ENCODE measurements around the gene OTUD7B.

Gene OTUD7B

GRCh38 chr1:149927056-149927562, 83.4 kb downstream of the OTUD7B start:
- Mint-ChIP-seq H3K27me3 (no peaks in the 10 kb centered on the region), H3K4me1 (ENCODE audit: low read depth) (peaks cover 44% of the 10 kb centered on the region), H3K27ac (peak overlapping the region; percentile 90), H3K9me3 (no peaks in the 10 kb centered on the region), H3K36me3 (ENCODE audit: low read depth) (peaks cover 51% of the 10 kb centered on the region), H3K4me3 (peak overlapping the region; percentile 96)

DNA sequence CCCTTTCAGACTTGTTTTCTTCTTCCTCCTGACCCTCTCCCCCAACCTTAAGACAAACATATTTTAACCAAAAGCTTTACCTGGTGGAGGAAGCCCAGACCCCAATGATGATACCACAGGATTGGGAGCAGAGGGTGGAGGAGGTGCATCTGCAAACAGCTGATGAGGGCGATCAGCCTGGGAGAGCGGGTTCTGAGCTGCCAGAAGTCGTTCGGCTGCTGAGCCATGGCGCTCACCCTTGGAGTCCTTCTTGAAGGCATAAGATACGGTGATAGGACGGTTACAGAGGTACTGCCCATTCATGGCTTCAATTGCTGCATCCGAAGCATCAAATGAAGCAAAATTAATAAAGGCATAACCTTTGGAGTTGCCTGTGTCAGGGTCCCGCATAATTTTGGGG, 84.2 kb downstream of the OTUD7B start:
- Mint-ChIP-seq H3K27ac (peak overlapping the region; percentile 29), H3K9me3 (no peaks in the 10 kb centered on the region), H3K27me3 (no peaks in the 10 kb centered on the region), H3K4me3 (peak overlapping the region; percentile 96), H3K4me1 (ENCODE audit: low read depth) (peaks cover 38% of the 10 kb centered on the region), H3K36me3 (ENCODE audit: low read depth) (peaks cover 57% of the 10 kb centered on the region)

DNA sequence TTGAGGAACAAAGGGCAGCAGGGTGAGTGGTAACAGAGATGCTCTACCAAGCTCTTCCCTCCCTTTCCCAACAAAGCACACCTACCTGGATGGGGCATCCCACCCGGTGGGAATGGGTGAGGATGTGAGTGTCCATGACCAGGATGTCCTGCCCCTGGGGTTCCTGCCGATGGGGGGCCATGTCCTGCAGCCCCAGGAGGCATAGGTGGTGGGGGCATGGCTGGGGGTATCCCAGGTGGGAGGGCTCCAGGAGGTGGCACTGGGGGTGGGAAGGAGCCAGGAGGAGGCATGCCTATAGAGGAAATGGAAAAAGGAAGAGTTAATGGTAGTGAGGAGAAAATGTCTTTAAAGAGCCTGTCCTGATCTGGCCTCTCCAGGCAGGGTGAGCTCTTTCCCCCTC, 84.8 kb downstream of the OTUD7B start:
- no peaks in the 10 kb centered on the region for H3K27me3 Mint-ChIP-seq
- peaks cover 35% of the 10 kb centered on the region for H3K4me1 Mint-ChIP-seq (ENCODE audit: low read depth)
- H3K36me3 Mint-ChIP-seq (ENCODE audit: low read depth), result peaks cover 57% of the 10 kb centered on the region
- peak overlapping the region; percentile 96 for H3K4me3 Mint-ChIP-seq
- H3K9me3 Mint-ChIP-seq, result no peaks in the 10 kb centered on the region
- H3K27ac Mint-ChIP-seq, result peak overlapping the region; percentile 29

DNA sequence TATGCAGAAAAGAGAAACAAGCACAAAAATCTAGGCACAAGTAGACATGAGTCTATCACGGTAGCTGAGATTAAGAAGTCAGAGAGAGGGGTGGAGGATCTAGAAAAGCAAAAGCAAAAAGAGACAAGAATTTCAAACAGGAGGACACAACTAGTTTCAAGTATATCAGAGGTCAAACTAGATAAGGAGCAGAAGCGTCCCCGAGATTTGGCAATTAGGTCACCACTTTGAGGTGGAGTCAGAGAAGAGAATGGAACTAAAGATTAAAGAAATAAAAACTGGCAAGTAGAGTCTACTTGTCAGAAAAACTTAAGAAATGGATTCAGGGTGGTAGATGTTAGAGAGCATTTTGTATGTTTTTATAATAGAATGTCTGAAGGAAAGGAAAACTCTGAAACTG, 85.2 kb downstream of the OTUD7B start:
- Mint-ChIP-seq H3K4me3 (peak overlapping the region; percentile 96), H3K27ac (peak overlapping the region; percentile 49), H3K4me1 (ENCODE audit: low read depth) (peaks cover 35% of the 10 kb centered on the region), H3K27me3 (no peaks in the 10 kb centered on the region), H3K36me3 (ENCODE audit: low read depth) (peaks cover 57% of the 10 kb centered on the region), H3K9me3 (no peaks in the 10 kb centered on the region)

DNA sequence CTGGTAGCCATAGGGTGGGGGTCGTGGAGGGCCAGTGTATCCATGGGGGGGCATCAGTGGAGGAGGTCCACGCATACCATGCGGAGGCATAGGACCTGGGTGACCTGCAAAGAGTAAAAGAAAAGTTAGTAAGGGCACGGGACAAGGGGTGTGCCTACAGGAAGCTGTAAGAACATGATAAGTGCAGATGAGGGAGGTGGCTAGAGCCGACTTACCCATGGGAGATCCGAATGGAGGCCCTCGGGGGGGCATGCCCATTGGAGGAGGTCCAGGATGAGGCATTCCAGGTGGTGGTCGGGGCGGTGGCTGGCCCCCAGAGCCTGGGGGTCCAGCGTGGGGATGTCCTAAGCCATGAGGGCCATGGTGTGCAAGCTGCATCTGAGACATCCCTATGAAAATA, 86.9 kb downstream of the OTUD7B start:
- Mint-ChIP-seq H3K36me3 (ENCODE audit: low read depth) (peaks cover 57% of the 10 kb centered on the region), H3K4me3 (no peak overlapping the region), H3K27ac (peak overlapping the region; percentile 29), H3K4me1 (ENCODE audit: low read depth) (peaks cover 28% of the 10 kb centered on the region), H3K9me3 (no peaks in the 10 kb centered on the region), H3K27me3 (no peaks in the 10 kb centered on the region)

DNA sequence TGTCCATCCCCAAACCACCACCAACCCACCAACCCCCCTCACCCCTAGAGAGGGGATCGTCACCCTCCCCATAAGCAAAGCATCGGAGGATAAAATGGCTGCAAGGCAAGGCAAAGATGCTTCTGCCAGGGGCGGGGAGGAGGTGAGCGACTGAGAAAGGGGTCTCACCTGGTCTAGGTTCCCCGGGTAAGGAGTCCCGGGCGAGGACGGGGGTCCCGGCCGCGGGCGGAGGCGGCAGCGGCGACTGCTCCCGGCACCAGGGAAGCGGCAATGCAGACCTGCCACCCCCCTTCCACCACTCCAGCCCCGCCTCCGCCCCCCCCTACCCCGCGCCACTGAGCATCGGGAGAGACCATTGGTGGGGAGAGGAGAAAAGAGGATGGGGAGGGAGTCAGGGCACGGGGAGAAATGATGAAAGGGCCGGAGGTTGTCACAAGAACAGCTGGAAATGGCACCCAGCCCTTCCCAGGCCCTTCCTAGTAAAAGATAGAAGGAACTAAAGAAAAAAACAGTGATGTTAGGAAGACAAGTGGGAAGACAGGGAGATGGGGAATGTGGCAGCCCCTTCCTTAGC, 92.9 kb downstream of the OTUD7B start, which contains the start of gene SV2A:
SV2A (minus strand) TSS at position 274 of the 574 bp plus-strand sequence. CDS start 4,004 bp downstream, outside the sequence.
- H3K4me1 Mint-ChIP-seq (ENCODE audit: low read depth), result peaks cover 37% of the 10 kb centered on the region
- H3K4me3 Mint-ChIP-seq, result peak within 1 kb of the TSS; percentile 84
- H3K27me3 Mint-ChIP-seq, result no peaks in the 10 kb centered on the region

DNA sequence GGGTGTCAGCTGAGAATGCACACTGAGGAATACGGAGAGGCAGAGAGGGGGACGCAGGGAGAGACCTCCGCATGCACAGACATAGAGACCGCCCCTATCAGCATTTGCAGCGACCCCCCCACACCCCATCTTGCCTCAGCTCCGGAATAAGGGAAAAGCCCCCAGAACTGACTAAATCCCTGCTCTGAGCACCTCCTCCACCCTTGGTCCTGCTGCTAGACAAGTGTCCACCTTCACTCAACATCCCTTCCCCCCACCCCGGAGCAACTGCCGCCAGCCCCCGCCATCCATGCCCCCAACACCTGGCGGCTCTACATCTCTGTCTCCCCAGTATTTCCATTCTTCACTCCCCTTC, 93.7 kb downstream of the OTUD7B start:
- Mint-ChIP-seq H3K9me3 (no peaks in the 10 kb centered on the region), H3K4me1 (ENCODE audit: low read depth) (peaks cover 37% of the 10 kb centered on the region), H3K27me3 (no peaks in the 10 kb centered on the region), H3K36me3 (ENCODE audit: low read depth) (peaks cover 9% of the 10 kb centered on the region), H3K4me3 (peak overlapping the region; percentile 84), H3K27ac (no peak overlapping the region)

More for the DNA sequence above, 92.9 kb downstream of the OTUD7B start, which contains the start of gene SV2A:
- Mint-ChIP-seq H3K36me3 (ENCODE audit: low read depth) (peaks cover 17% of the 10 kb centered on the region), H3K9me3 (no peaks in the 10 kb centered on the region), H3K27ac (no peak within 1 kb of the TSS)

- no peaks in the 10 kb centered on the region for H3K9me3 Mint-ChIP-seq
- peak overlapping the region; percentile 29 for H3K27ac Mint-ChIP-seq
- no peaks in the 10 kb centered on the region for H3K27me3 Mint-ChIP-seq
- peaks cover 5% of the 10 kb centered on the region for H3K36me3 Mint-ChIP-seq (ENCODE audit: low read depth)
- peak overlapping the region; percentile 84 for H3K4me3 Mint-ChIP-seq
- peaks cover 37% of the 10 kb centered on the region for H3K4me1 Mint-ChIP-seq (ENCODE audit: low read depth)
Observed at GRCh38 chr1:149916193-149916897, 94.2 kb downstream of the OTUD7B start.

GRCh38 chr1:149915429-149916192, 94.9 kb downstream of the OTUD7B start:
- Mint-ChIP-seq H3K4me1 (ENCODE audit: low read depth) (peaks cover 37% of the 10 kb centered on the region), H3K9me3 (no peaks in the 10 kb centered on the region), H3K36me3 (ENCODE audit: low read depth) (peaks cover 5% of the 10 kb centered on the region), H3K27me3 (no peaks in the 10 kb centered on the region), H3K4me3 (peak overlapping the region; percentile 84), H3K27ac (peak overlapping the region; percentile 29)

DNA sequence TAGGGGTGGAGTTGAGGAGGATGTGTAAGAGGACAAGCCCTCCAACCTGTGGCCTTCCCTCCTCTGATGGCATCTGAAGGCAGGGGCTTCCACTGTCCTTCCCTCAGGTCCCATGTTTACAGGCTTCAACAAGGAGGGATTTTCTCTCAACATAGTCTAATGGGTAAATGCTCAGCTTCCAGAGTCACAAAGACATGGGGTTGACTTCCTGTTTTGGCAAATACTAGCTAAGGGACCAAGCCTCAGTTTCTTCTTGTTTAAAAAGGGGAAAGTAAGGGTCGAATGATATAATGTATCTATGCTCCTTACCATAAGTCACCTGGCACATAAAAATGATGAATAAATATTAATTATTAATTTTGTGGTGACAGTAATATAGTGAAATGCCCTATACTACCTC, 96.0 kb downstream of the OTUD7B start:
- peaks cover 5% of the 10 kb centered on the region for H3K36me3 Mint-ChIP-seq (ENCODE audit: low read depth)

DNA sequence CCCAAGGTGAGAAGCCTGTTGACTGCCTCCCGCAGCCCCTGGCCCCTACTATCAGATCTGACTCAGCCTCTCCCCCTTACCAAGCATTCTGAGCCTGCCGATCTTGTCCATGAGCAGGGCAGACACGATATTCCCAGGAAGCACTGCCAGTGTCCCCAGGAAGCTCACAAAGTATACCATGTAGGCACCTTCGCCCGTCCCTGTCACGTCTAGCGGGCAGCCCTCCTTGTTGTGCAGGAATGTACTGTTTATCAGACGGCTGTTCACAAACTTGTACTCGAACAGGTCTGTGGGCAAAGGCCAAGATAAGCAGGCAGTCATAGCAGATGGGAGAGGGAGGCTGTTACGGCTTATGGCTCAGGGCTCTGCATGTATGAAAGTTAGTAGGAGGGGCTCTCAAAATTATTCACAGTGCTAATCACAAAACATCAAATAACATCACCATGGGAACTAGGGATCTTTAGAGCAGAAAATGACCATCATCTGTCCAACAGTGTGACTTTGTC, 103.9 kb downstream of the OTUD7B start:
- Mint-ChIP-seq H3K27me3 (no peaks in the 10 kb centered on the region), H3K27ac (no peak overlapping the region), H3K9me3 (no peaks in the 10 kb centered on the region), H3K36me3 (ENCODE audit: low read depth) (peaks cover 14% of the 10 kb centered on the region), H3K4me3 (no peak overlapping the region), H3K4me1 (ENCODE audit: low read depth) (no peaks in the 10 kb centered on the region)

More for the DNA sequence above, 96.0 kb downstream of the OTUD7B start:
- Mint-ChIP-seq H3K27me3 (no peaks in the 10 kb centered on the region), H3K9me3 (no peaks in the 10 kb centered on the region), H3K4me3 (no peak overlapping the region), H3K27ac (no peak overlapping the region), H3K4me1 (ENCODE audit: low read depth) (peaks cover 37% of the 10 kb centered on the region)

DNA sequence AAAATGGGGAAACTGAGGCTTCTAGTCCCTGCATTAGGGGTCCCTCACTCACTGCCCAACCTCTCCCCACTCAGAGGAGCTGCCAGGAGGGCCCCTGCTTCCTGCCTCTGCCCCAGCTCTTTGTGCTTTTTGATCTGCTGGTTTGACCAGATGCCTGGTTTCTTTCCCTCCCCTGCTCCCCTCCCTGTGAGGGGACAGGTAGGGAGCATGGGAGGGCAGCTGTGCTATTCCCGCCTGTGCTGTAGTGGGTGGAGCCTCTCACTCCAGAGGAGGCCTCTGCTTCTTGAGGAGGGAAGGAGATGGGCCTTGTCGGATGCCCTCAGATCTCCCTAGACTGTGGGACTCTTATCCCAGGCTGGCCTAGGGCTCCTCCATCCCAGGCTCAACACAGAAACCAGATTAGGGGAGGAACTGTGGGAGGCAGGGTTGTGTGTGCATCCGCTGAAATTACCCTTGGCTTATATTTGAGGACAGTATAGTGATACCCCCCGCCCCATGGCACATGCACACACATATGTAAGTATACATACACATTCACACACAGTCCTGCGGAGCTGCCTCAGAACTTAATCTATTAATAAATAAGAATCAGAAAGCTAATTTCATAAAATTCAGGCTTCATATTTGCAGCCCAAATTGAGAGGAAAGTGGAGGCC, 106.6 kb downstream of the OTUD7B start:
- Mint-ChIP-seq H3K4me1 (ENCODE audit: low read depth) (peaks cover 21% of the 10 kb centered on the region), H3K36me3 (ENCODE audit: low read depth) (peaks cover 21% of the 10 kb centered on the region), H3K27me3 (no peaks in the 10 kb centered on the region), H3K4me3 (no peak overlapping the region), H3K9me3 (peaks cover 4% of the 10 kb centered on the region), H3K27ac (no peak overlapping the region)

GRCh38 chr1:149899460-149900284, 110.9 kb downstream of the OTUD7B start, which contains the start of gene BOLA1:
Gene BOLA1, plus strand, starts transcription at chr1:149899568. Its CDS starts 492 bp downstream, at chr1:149900060.
- Mint-ChIP-seq H3K9me3 (peaks cover 5% of the 10 kb centered on the region), H3K27me3 (no peaks in the 10 kb centered on the region), H3K36me3 (ENCODE audit: low read depth) (peaks cover 12% of the 10 kb centered on the region), H3K4me3 (peak within 1 kb of the TSS; percentile 89), H3K4me1 (ENCODE audit: low read depth) (peaks cover 24% of the 10 kb centered on the region), H3K27ac (peak within 1 kb of the TSS; percentile 90)

- H3K27ac Mint-ChIP-seq, result no peak overlapping the region
- no peak overlapping the region for H3K4me3 Mint-ChIP-seq
- H3K27me3 Mint-ChIP-seq, result no peaks in the 10 kb centered on the region
- peaks cover 5% of the 10 kb centered on the region for H3K9me3 Mint-ChIP-seq
- H3K36me3 Mint-ChIP-seq (ENCODE audit: low read depth), result peaks cover 7% of the 10 kb centered on the region
- H3K4me1 Mint-ChIP-seq (ENCODE audit: low read depth), result peaks cover 24% of the 10 kb centered on the region
Observed at GRCh38 chr1:149896575-149896974, 114.0 kb downstream of the OTUD7B start.
